ENCODE measurements around the gene SKA2.
"Not testable (repeated sequence)": the region's sequence is repeated elsewhere in the genome, so short reads cannot be mapped to it uniquely, and the experiment has no call there.

Gene SKA2

DNA sequence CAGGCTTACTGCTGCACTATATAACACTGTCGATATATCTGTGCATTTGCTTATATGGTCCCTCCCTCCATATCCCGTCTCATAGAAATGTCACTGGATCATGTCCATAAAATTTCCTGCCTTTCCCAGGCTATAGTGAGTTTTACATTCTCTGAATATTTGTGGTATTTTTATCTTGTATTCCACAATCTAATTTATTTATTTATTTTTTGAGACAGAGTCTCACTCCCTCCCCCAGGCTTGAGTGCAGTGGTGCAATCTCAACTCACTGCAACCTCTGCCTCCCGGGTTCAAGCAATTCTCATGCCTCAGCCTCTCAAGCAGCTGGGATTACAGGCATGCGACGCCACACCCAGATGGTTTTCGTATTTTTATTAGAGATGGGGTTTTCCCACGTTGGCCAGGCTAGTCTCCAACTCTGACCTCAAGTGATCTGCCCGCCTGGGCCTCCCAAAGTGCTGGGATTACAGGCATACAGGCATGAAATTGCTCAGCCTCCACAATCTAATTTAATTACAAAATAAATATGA is 61.2 kb downstream of the SKA2 start:
- no peak for TF ChIP-seq CTCF (IDR thresholded peaks at IDR 0.05; ENCODE audit: borderline replicate concordance, control extremely low read depth, extremely low read depth, insufficient read depth, missing control alignments)
- in situ Hi-C loops (cut with MboI; ENCODE audit: low sequenced_read_pairs, unreplicated experiment) = no loop called here
- no peak for DNase-seq (ENCODE audit: low spot score)

- in situ Hi-C loops (cut with MboI; ENCODE audit: low sequenced_read_pairs, unreplicated experiment) = no loop called here
- DNase-seq (ENCODE audit: low spot score) = no peak
- TF ChIP-seq CTCF (IDR thresholded peaks at IDR 0.05; ENCODE audit: borderline replicate concordance, control extremely low read depth, extremely low read depth, insufficient read depth, missing control alignments) = no peak
These were observed 61.8 kb downstream of the SKA2 start for GRCh38 chr17:59093145-59093701.

GRCh38 chr17:59090593-59090992 is 64.4 kb downstream of the SKA2 start:
- in situ Hi-C loops (cut with MboI; ENCODE audit: low sequenced_read_pairs, unreplicated experiment) = not testable (repeated sequence)

GRCh38 chr17:59084154-59084553 is 70.8 kb downstream of the SKA2 start:
- no peak for DNase-seq (ENCODE audit: low spot score)
- in situ Hi-C loops (cut with MboI; ENCODE audit: low sequenced_read_pairs, unreplicated experiment) = no loop called here
- TF ChIP-seq CTCF (IDR thresholded peaks at IDR 0.05; ENCODE audit: borderline replicate concordance, control extremely low read depth, extremely low read depth, insufficient read depth, missing control alignments) = no peak

More at GRCh38 chr17:59090593-59090992, 64.4 kb downstream of the SKA2 start:
- DNase-seq (ENCODE audit: low spot score) = not testable (repeated sequence)

GRCh38 chr17:59074494-59074893 is 80.5 kb downstream of the SKA2 start:
- TF ChIP-seq CTCF (IDR thresholded peaks at IDR 0.05; ENCODE audit: borderline replicate concordance, control extremely low read depth, extremely low read depth, insufficient read depth, missing control alignments) = no peak
- in situ Hi-C loops (cut with MboI; ENCODE audit: low sequenced_read_pairs, unreplicated experiment) = no loop called here
- DNase-seq (ENCODE audit: low spot score) = no peak

- no peak for TF ChIP-seq CTCF (IDR thresholded peaks at IDR 0.05; ENCODE audit: borderline replicate concordance, control extremely low read depth, extremely low read depth, insufficient read depth, missing control alignments)
- in situ Hi-C loops (cut with MboI; ENCODE audit: low sequenced_read_pairs, unreplicated experiment) = no loop called here
These were observed 81.0 kb downstream of the SKA2 start for GRCh38 chr17:59073972-59074371.

GRCh38 chr17:59069856-59070255 is 85.1 kb downstream of the SKA2 start:
- no peak for DNase-seq (ENCODE audit: low spot score)
- in situ Hi-C loops (cut with MboI; ENCODE audit: low sequenced_read_pairs, unreplicated experiment) = no loop called here
- TF ChIP-seq CTCF (IDR thresholded peaks at IDR 0.05; ENCODE audit: borderline replicate concordance, control extremely low read depth, extremely low read depth, insufficient read depth, missing control alignments) = no peak

More at GRCh38 chr17:59073972-59074371, 81.0 kb downstream of the SKA2 start:
- DNase-seq (ENCODE audit: low spot score) = no peak
